PC-9 (cell line): Measurements from ENCODE around the gene NLRP11. TPM values are rescaled to one million over a fixed set of nuclear protein-coding genes. Genes with fewer than 3 reads are reported as not detected.
A peak's percentile ranks its signal among the peaks of the same experiment; 100 is the strongest.

Experiments used
- BruUV-seq: library from RNA; stranded (reverse); fragments of 400-500 nt; replicated peaks from 2 replicates; lab custom pipeline; 2021; lab: Mats Ljungman, UMichigan
- CTCF ChIA-PET: fragments of 300-600 bp; sonication (Branson Sonifier 250); formaldehyde crosslinking; loops from one replicate; lab custom pipeline; 2022; ENCODE audit warnings: antibody characterized with exemption; lab: Charles Lee
- POLR2A ChIA-PET: fragments of 300-600 bp; sonication (Branson Sonifier 250); formaldehyde crosslinking; loops from one replicate; lab custom pipeline; 2022; ENCODE audit warnings: antibody characterized with exemption; ENCODE audit not compliant: unreplicated experiment; lab: Charles Lee
- DNase-seq, 2 experiments: peaks; one replicate each; pipeline versions ENCODE4 v3.0.0 to v3.0.0-alpha.2; 2015 to 2022; ENCODE audit warnings: mixed read lengths in 1 of 2
- H2AFZ ChIP-seq: fragments of 200-600 bp; sonication (generic); 2 replicates; pipeline ENCODE4 v1.8.1; 2017; ENCODE audit warnings: antibody characterized with exemption
- H3F3A ChIP-seq: fragments of 200-600 bp; sonication (generic); 2 replicates; pipeline ENCODE4 v1.8.1; 2017; ENCODE audit warnings: antibody characterized with exemption, mild to moderate bottlenecking, low read depth; ENCODE audit not compliant: insufficient read depth
- H3K27ac ChIP-seq: fragments of 200-600 bp; sonication (generic); 2 replicates; pipeline ENCODE4 v1.6.1; 2016; ENCODE audit warnings: mixed run types
- H3K27me3 ChIP-seq: fragments of 200-600 bp; sonication (generic); 2 replicates; pipeline ENCODE4 v1.6.1; 2016; ENCODE audit warnings: low read depth, mixed run types; ENCODE audit not compliant: insufficient read depth
- H3K36me3 ChIP-seq: fragments of 200-600 bp; sonication (generic); 2 replicates; pipeline ENCODE4 v1.6.1; 2016; ENCODE audit warnings: low read depth, mixed run types
- H3K4me1 ChIP-seq: fragments of 200-600 bp; sonication (generic); replicated peaks from 2 replicates; pipeline ENCODE4 v1.6.1; 2016; ENCODE audit warnings: mixed run types; ENCODE audit not compliant: insufficient read depth
- H3K4me2 ChIP-seq: fragments of 200-600 bp; sonication (generic); 2 replicates; pipeline ENCODE4 v1.6.1; 2017; ENCODE audit warnings: mixed run types
- H3K4me3 ChIP-seq: fragments of 200-600 bp; sonication (generic); 2 replicates; pipeline ENCODE4 v1.6.1; 2016; ENCODE audit warnings: mixed run types
- H3K79me2 ChIP-seq: fragments of 200-600 bp; sonication (generic); 2 replicates; pipeline ENCODE4 v1.6.1; 2017; ENCODE audit warnings: low read depth, mixed run types
- H3K9me2 ChIP-seq: fragments of 200-600 bp; sonication (generic); 2 replicates; pipeline ENCODE4 v1.8.1; 2017; ENCODE audit warnings: mild to moderate bottlenecking; ENCODE audit not compliant: insufficient read depth
- H3K9me3 ChIP-seq: fragments of 200-600 bp; sonication (generic); 2 replicates; pipeline ENCODE4 v1.8.1; 2016; ENCODE audit warnings: low read depth; ENCODE audit not compliant: insufficient read depth
- H4K20me1 ChIP-seq: fragments of 200-600 bp; sonication (generic); 2 replicates; pipeline ENCODE4 v1.8.1; 2017; ENCODE audit not compliant: insufficient read depth
- EZH2 ChIP-seq: fragments of 200-600 bp; sonication (generic); IDR thresholded peaks from 2 replicates; pipeline ENCODE4 v1.8.0; 2017; ENCODE audit warnings: antibody characterized with exemption, low read depth
- intact Hi-C: fragments of 100-400 bp; cut with micrococcal nuclease; formaldehyde crosslinking; loops from one replicate; pipeline ENCODE4 v1.10.0; 2022; ENCODE audit not compliant: unreplicated experiment
- total RNA-seq: library from RNA; stranded (reverse); gene quantifications from 2 replicates; pipeline ENCODE4 v1.2.3, GENCODE V29; 2021
- TF ChIP-seq, protein P1 (sequence below): fragments of 200-600 bp; sonication (generic); conservative IDR thresholded peaks from 2 replicates; pipeline ENCODE4 v1.6.1; 2017; ENCODE audit warnings: mixed run types, antibody characterized with exemption, mild to moderate bottlenecking, moderate library complexity

NLRP11 gene
- total RNA-seq, 1 experiment from 2014 or later: not detected

DNA sequence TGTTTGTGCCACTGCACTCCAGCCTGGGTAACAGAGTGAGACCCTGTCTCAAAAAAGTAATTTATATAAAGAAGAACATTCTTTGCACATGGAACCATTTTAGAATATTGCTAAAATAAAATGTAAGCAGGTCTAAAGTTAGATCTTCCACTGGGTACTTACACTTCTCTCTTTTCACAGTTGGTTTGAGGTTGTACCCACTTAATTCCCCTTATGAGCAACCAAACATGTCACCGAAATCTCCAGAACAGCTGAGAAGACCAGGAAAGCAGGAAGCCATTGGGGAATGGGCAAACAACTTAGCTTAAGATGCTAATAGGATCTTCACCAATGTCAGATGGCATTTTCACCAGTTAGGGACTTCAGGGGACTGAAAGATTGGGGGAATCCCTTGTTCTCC, 23.4 kb upstream of the NLRP11 start:
- ChIA-PET POLR2A (no interaction called here), CTCF (no interaction called here)
- no peak overlapping the region for H3K27ac ChIP-seq
- no peaks in the 10 kb centered on the region for H3K79me2 ChIP-seq
- no peak overlapping the region for H3K4me3 ChIP-seq
- no peaks in the 10 kb centered on the region for H3K9me2 ChIP-seq
- no peak overlapping the region for H3K4me2 ChIP-seq
- no peaks in the 10 kb centered on the region for H3K36me3 ChIP-seq
- H3F3A ChIP-seq: no peaks in the 10 kb centered on the region
- 0 out of 2 replicates have a peak, but pooled peaks cover 5% of the 10 kb centered on the region for H3K9me3 ChIP-seq
- intact Hi-C loops: no loop called here
- no peaks in the 10 kb centered on the region for H3K4me1 ChIP-seq
- no peaks in the 10 kb centered on the region for H4K20me1 ChIP-seq
- TF ChIP-seq, protein P1, sequence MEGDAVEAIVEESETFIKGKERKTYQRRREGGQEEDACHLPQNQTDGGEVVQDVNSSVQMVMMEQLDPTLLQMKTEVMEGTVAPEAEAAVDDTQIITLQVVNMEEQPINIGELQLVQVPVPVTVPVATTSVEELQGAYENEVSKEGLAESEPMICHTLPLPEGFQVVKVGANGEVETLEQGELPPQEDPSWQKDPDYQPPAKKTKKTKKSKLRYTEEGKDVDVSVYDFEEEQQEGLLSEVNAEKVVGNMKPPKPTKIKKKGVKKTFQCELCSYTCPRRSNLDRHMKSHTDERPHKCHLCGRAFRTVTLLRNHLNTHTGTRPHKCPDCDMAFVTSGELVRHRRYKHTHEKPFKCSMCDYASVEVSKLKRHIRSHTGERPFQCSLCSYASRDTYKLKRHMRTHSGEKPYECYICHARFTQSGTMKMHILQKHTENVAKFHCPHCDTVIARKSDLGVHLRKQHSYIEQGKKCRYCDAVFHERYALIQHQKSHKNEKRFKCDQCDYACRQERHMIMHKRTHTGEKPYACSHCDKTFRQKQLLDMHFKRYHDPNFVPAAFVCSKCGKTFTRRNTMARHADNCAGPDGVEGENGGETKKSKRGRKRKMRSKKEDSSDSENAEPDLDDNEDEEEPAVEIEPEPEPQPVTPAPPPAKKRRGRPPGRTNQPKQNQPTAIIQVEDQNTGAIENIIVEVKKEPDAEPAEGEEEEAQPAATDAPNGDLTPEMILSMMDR: no peak
- TF ChIP-seq EZH2: no peak
- peaks cover 74% of the 10 kb centered on the region for H3K27me3 ChIP-seq
- DNase-seq: peak in 1 of 2 experiments; percentile 26
- BruUV-seq: no TSS peak
- H2AFZ ChIP-seq: no peak overlapping the region

DNA sequence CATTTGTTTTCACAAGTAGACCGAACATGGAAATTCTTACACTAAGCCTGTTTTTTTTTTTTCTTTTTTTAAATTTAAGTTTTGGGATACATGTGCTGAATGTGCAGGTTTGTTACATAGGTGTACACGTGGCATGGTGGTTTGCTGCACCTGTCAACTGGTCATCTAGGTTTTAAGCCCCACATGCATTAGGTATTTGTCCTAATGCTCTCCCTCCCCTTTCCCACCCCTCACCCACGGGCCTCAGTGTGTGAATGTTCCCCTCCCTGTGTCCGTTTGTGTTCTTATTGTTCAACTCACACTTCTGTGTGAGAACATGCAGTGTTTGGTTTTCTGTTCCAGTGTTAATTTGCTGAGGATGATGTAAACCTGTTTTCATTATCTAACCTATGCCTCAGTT, 7.1 kb upstream of the NLRP11 start:
- DNase-seq: peak in 1 of 2 experiments; percentile 31
- Histone ChIP-seq H2AFZ (no peak overlapping the region), H3K36me3 (no peaks in the 10 kb centered on the region), H3K4me1 (no peaks in the 10 kb centered on the region), H3K9me3 (peaks cover 8% of the 10 kb centered on the region; the same call in 1 of the 2 replicates), H3F3A (no peaks in the 10 kb centered on the region), H3K27ac (no peak overlapping the region), H3K79me2 (no peaks in the 10 kb centered on the region), H3K27me3 (peaks cover 70% of the 10 kb centered on the region), H4K20me1 (no peaks in the 10 kb centered on the region), H3K4me3 (no peak overlapping the region), H3K9me2 (no peaks in the 10 kb centered on the region), H3K4me2 (no peak overlapping the region)
- intact Hi-C loops: no loop called here
- ChIA-PET POLR2A (no interaction called here), CTCF (no interaction called here)
- TF ChIP-seq, protein P1: no peak
- TF ChIP-seq EZH2: no peak
- BruUV-seq: no TSS peak

DNA sequence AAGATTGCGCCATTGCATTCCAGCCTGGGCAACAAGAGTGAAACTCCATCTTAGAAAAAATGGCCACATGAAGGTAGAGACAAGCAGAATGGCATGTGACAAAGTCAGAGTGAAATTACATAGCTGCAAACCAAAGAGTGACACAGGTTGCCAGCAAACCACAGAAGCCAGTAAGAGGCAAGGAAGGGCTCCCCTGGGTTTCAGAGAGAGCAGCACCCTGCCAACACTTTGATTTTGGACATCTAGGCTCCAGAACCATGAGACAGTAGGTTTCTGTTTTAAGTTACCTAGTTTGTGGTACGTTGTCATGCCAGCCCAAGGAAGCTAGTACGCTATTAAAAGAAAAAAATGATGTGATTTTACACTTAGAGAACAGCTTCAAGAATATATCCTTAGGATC, 6.5 kb upstream of the NLRP11 start:
- Histone ChIP-seq H3K4me3 (no peak overlapping the region), H3K9me3 (peaks cover 8% of the 10 kb centered on the region; the same call in 1 of the 2 replicates), H3K4me1 (no peaks in the 10 kb centered on the region), H2AFZ (no peak overlapping the region), H3F3A (no peaks in the 10 kb centered on the region), H3K27me3 (peaks cover 68% of the 10 kb centered on the region), H3K9me2 (no peaks in the 10 kb centered on the region), H3K27ac (no peak overlapping the region), H3K36me3 (no peaks in the 10 kb centered on the region), H3K79me2 (no peaks in the 10 kb centered on the region), H3K4me2 (no peak overlapping the region), H4K20me1 (no peaks in the 10 kb centered on the region)
- intact Hi-C loops: no loop called here
- no peak for TF ChIP-seq EZH2
- TF ChIP-seq, protein P1: no peak
- peak in 1 of 2 experiments; percentile 34 for DNase-seq
- BruUV-seq: no TSS peak
- POLR2A ChIA-PET: no interaction called here
- CTCF ChIA-PET: no interaction called here
